ENCODE data around the gene SPOP.
A peak's percentile ranks its signal among the peaks of the same experiment; 100 is the strongest.
"Not testable (repeated sequence)": the region's sequence is repeated elsewhere in the genome, so short reads cannot be mapped to it uniquely, and the experiment has no call there.

Gene SPOP

DNA sequence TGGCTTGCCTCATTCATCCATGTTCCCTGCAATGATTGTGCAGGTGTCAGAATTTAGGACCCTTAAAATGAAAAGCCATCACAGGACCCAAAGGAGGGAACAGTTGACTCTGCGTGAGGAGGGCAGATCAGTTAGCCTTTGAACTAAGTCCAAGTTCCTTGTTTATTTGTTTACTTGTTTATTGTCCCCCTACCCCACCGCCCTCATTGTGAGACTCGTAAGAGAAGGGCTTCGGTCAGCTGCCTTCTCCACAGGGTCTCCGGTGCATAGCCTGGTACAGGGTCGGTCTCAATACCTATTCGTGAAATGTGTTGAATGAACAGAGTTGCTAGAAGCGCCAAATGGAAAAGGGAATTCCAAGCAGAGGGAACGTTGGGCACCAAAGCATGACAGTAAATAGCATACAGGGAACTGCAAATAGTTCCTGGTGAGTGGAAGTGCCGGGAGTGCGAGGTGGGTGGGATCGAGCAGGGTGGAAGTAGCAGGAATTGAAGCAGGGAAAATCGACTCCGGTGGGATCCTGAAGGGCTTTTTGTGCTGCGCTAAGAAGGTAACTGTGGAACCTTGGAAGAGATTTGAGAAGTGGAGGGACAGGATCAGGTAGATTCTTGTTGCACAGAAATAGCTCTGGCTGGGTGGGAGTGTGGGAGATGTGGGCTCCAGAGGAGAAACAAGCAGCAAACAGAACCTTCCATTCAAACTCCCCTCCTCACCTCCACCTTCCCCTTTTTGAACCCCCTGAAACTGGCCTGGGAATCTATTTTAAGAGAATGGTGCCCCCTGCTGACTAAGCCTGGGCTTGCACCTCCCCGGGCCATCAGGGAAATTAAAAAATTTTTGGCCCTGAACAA lies 17.2 kb upstream of the SPOP start:
- no peak for DNase-seq

DNA sequence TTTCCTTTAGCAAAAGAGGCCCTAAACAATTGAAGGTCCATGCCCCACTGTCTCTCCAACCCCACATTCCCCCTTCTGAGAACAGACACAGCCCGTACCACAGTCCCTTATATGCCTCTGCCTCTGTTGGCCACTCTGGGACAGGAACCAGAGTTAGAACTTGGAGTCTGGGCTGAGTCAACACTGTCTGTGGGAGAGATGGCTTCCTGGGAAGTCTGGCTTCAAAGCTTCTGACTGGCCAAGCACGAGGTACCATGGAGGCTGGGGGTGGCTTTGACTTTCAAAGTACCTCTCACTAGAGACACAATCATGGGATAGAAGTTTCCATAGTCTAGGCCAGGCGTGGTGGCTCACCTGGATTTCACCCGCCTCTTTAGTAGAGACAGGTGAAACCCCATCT lies 14.9 kb upstream of the SPOP start:
- DNase-seq, result no peak

DNA sequence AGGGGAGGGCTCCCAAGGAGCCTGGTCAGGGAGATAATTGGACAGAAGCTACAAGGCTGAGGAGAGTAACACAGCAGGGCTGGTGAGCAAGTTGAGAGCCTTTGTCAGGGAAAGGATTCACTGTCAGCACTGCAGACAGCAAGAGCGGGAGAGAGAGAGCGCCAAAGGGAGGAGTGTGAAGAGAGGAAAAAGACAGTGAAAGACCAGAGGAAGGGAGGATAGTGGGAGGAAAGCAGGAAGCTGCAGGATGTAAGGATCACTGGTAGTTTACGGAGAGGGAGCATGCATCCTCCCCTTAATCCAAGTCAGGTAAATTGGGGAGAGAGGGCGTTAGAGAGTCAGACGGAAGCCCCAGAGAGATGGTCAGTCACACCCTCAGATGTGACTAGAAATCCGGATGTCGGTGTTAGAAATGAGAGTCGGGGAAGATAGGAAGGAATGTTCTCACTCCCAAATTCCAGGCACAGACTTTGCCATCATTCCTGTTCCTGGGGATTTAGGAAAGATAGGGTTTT lies 13.8 kb upstream of the SPOP start:
- no peak for DNase-seq

DNA sequence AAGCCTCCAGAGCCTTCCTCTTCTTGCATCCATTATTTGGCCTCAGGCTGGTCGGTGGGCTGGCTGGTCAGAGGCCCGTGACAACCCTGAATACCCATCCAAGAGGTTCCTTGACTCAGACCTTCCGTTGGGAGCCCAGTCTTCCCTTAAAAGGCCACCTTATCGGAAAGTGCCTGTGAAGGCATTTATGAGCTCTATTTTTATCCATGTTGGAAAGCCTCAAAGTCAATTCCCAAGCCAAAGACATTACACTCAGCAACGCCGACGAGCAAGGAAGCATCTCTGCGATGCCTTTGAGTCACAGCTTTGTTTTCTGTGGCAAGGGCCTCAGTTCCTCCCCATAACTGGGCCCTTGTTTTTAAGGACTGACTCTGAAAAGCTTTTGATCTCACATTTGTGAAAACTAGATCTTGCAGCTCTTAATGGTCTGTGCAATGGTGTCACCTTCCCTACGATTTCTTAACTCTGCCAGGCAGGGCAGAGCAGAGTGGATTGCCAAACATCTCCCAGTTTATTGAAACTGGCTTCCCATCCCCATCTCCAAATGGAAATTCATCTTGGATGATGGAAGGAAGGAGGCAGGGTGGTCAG lies 13.3 kb upstream of the SPOP start:
- no peak for DNase-seq

DNA sequence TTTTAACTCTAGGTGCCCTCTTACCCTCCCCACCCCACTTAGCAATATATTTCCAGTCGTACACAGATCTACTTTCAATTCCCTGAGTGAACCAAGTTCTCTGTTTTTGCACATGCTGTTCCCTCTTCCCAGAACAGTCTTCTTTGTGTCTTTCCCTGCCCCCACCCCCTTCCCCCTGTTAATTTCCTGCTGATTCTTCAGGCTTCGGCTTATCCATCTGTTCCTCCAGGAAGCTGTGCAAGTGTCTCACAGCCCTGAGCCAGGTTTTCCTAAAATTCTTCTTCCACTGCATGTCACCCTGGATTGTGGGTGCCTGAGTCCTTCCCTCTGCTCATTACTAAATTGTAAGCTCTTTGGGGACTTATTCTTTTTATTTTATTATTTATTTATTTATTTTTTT lies 12.4 kb upstream of the SPOP start:
- DNase-seq, result no peak

DNA sequence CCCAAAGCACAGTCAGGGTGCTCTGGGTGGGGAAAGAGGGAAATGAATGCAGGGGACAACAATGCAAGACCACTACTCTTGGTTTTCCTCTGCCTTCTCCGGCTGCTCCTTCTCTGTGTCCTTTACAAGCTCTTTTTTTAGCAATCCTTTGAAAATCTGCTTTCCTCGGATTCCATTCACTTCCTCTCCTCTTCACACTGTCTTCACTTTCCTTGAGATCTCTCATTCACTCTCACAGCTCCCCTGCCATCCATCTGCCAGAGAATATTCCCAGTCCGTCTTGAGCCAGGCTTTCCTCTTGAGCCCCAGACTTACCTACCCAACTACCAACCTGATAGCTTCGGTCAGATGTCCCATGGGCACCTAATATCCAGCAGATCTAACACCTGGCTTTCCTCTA lies 11.0 kb upstream of the SPOP start:
- no peak for DNase-seq

DNA sequence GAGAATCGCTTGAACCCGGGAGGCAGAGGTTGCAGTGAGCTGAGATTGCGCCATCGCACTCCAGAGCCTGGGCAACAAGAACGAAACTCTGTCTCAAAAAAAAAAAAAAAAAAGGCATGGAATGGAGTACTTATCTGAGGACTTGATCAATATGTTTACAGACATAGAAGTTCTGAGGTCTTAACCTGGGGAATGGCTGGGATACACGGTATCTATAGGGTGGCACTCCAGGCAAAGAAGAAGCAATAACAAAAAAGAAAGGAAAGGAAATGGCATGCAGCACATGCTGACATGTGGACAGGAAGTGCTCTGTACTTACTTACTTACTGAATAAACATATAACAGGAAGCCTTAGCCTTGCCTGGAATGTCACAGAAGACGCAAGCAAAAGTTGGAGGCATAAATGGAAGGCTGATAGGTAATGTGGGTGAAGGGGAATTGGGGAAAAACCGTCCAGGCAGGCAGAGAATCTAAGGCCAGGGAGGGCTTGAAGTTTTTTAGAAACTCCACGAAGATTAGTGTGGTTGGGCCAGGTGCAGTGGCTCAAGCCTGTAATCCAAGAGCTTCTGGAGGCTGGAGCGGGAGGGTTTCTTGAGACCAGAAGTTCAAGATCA lies 10.1 kb upstream of the SPOP start:
- no peak for DNase-seq

DNA sequence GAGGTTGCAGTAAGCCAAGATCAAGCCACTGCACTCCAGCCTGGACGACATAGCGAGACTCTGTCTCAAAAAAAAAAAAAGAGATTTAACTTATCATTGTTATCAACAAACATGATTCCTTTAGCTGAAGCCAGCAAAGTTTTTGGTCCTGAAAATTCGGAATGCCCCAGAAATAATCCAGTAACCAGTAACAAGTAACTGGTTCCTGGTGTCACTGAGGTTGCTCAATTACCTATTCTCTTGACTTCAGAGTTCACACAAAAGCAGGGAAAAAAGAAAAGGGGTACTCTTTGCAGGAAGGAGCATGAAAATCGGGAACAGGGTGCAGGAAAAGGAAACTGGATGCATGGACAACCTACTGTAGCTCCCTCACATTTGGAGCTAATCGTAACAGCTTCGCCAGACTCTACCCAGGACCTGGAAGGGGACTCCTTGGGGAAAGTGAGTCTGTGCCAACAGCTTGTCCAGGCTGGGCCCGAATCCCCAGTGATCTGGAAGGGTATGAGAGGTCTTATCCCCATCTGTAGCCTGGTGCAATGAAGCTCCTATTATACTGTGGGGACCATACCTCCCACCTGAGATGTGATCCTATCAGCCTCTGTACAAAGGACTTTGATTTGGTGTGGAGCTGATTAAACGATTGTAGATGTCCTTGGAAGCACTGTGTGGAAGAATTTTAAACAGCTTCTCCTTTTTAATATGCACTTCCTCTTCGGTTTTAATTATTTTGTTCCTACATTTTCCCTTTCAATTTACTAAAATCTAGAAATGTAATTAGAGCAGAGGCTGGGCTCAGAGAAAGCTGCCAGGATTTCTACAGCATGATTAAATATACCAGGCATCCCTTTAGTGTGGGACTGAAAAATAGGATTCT lies 3.4 kb upstream of the SPOP start:
- no peak for DNase-seq

DNA sequence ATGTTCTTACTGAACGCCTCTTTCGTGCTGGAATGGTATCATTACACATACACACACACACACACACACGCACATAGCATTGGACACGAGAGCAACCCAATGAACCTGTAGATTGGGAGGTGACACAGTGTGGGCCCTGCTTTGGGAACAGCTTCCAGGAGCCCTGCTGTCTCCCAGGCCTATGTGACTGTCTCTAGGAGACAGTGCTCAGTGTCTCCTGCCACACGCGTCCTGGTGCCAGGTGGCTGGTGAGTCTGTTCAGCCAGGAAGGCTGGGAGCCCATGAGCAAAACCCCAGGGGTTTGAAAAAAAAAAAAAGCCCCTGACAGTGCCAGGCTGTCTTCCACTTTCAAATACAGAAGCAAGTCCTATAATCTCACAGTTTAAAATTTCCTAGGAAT lies 2.4 kb upstream of the SPOP start:
- DNase-seq, result no peak

DNA sequence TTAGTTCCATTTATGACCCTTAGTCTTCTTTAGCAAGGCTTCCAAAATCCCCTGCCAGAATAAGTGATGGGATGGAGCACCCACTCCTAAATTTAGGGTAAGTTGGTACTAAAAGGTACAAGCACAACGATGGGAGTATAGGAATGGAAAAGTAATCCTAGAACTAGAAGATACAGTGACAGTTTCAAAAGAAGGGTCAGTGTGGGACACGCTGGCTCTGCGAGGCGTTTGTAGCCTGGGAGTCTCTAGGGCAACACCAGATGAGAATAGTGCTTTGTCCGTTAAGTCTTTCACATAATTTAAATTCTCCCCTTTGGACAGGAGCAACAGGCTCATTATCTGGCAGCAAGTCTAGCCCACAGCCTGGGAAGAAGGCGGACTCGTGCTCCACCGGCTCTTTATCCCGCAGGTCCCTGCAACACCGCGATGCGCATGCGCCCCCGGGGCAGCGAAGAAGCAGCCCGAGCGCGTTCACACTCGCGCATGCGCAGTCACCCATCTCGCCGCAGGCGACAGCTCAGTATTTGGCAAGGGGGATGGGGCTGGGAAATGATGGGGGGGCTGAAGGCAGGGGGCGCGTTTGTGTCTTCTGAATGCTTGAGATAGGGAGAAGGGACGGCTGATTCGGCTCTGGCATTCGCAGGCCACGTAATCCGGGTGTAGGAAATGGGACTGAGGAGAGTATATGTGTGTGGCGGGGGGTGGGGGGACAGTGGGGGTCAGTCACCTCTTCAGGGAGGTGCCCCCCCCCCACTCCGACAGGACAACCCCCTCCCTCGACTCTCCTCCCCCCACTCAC lies 564 bp downstream of the SPOP start:
- peak; percentile 87 for DNase-seq

DNA sequence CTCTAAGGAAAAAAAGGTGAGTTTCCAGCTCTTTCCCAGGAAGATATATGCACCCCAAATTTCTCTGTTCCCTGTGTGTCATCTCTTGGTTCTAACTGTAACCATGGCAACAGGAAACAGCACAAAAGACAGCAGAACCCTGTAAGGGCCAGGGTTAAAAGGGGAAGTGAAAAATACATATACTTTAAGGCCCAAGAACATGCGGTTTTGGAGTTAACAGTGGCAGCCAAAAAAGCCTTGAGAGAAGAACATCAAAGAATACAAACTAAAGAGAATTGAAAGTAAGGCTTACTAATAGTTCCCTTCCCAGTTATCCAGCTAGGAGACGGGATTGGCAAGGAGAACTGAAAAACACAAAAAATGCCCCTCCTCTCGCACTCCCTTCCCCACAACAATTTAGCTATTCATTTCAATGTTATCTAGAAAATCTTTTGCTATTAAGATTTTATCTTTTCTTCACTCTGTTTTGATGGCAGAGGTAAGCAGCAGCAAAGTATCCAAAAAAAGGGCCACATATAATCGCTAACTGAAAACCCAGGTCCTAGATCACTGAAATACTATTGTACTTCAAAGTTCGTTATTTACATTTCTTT lies 1.5 kb downstream of the SPOP start:
- DNase-seq, result no peak

DNA sequence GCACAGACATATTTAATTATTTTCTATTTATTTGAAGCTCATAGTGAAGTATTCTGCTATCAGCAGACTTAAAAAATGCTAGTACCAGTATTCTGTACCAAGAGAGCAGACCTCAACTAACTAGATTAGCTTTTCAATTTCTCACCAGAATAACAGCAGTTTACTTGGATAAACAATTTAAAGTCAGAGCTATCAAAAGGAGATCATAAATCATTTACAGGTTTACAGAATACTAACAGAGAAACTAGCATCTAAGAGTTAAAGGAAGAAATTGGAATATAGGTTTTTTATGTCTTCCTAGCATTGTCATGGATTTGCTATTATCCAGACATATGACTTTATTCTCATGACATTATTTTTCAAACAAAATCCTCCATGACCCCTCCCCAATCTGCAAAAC lies 3.4 kb downstream of the SPOP start:
- DNase-seq, result no peak

DNA sequence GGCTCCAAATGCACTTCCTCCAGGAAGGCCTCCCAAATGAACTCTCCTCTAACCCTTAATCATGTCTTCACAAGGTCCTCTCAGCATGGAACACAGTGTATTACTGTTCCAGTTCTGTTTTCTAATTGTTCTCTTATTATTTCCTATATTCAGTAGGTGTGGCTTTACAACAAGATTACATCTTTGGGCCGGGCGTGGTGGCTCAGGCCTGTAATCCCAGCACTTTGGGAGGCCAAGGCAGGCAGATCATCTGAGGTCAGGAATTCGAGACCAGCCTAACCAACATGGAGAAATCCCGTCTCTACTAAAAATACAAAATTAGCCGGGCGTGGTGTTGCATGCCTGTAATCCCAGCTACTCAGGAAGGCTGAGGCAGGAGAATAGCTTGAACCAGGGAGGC lies 4.2 kb downstream of the SPOP start:
- not testable (repeated sequence) for DNase-seq

DNA sequence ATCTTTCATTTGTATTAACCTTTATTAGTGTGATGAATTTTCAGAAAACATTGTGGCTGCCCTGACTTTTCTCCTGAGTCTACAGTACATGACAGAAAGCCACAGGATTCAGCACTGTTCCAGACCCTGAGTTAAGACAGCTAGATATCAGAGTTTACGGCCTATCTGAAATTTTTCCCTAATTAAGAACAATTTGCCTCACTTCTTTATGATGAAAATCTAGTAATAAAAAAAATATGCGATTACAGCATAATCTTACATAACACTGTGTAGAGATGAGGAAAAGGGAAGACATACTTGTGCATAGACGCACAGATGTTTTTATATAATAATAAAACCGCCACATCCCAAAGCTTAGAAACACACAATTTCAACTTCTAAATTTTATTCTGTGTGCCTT lies 7.3 kb downstream of the SPOP start:
- DNase-seq, result no peak

DNA sequence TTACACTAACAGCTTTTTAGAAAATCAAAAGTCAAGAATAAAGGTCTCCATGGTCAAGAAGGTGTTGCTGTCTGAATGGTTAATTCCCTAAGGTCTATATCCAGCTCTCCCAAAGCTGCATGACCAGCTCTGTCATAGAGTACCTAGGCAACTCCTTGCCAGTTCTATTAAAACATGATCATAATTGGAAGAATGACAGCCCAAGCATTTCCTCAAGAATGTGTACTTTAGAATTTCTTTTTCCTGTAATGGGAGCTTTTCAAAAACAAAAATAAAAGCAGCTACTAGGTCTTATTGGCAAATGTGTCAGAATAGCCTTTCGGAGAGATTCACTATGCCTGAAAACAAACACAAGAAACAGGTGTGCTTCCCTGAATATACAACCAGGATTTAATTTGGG lies 7.9 kb downstream of the SPOP start:
- no peak for DNase-seq

DNA sequence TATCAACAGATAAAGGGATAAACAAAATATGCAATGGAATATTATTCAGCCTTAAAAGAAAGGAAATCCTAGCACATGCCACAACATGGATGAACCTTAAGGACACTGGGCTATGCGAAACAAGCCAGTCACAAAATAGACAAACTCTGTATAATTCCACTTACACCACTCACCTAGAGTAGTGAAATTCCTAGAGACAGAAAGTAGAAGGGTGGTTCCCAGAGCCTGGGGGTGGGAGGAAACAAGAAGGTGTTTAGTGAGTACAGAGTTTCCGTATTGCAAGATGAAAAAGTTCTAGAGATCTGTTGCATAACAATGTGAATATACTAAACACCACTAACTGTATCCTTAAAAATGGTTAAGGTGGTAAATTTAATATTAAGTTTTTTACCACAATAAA lies 10.0 kb downstream of the SPOP start:
- no peak for DNase-seq

DNA sequence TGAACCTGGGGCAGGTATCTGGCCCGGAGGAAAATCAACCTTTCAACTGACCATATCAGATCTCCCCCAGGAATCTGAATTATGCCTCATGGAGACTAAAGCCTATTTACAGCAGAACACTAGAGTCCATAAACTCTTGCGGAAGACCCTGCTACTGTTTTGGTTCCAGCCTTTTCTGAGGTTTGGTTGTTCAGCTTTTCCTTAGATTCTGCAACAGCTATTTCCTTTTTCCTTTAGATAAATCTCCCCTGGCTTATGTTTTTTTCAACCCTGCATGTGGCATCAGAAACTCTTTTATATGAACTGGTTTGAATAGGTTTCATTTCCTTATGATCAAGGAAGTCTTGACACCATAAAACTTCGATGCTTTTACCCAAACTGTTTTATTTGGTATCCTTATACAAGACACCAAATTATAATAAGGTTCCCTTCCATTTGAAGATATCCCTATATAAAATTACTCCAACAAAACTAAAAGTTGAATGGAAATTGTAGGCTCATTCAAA lies 13.1 kb downstream of the SPOP start:
- DNase-seq, result no peak

DNA sequence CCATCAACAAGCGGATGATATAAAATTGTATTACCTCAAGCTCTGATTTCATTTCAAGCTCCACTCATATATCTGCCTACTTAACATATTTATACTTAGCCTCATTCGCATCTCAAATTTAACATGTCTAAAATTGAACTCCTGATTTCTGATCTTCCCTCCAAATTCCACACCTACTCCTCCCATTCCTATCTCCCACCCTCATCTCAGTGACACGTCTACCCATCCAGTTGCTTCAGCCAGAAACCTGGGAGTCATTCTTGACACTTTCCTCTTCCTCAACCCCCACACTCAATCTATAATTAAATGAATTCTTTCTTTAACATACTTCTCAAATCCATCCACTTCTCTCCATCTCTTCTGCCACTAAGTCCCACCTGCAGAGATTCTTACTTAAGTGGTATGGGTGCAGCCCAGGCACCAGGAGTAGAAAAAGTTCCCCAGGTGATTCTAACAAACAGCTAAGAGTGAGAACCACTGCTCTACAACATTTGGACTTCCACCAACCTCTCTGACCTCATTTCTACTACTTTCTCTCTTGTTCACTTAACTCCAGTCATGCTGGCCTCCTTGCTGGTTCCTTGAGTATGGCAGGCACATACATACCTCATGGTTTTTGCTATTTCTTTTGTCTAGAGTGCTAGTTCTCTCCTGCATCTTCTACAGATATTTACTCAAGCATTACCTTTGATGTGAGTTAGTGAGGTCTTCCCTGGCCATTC lies 18.1 kb downstream of the SPOP start:
- no peak for DNase-seq

DNA sequence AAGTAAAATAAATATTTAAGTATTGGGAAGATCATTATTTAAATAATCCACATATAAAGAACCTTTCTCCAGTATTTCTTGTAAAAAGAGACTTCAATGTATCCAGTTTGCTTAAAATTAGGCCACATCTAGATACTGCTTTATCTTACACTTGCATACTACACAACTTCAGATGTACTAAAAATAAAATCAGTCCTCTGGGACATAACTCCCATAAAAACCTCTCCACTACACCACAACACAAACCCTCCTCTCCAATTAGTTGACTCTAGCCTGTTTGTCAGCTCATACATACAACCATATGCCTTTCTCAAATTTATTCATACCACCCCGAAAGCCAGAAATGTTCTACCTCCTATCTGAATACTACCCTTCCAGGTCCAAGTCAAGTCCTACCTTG lies 21.6 kb downstream of the SPOP start:
- no peak for DNase-seq

DNA sequence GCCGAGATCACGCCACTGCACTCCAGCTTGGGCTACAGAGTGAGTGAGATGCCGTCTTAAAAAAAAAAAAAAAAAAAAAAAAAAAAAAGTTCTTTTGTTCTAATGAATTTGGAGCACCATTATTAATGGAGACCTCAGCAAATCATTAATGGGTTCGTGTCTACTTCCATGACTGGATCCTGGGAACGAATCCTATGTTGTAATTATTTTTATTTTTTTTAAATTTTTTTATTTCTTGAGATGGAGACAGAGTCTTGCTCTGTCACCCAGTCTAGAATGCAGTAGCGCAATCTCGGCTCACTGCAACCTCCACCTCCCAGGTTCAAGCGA lies 30.7 kb downstream of the SPOP start:
- DNase-seq, result no peak
